ENCODE results near the gene SCNN1A. TPM values are rescaled to one million over a fixed set of nuclear protein-coding genes. Genes with fewer than 3 reads are reported as not detected.

The SCNN1A gene
- total RNA-seq, 1 experiment from 2014 or later, result 4.5 TPM

- no peak for DNase-seq (ENCODE audit: low read depth)
Measured at GRCh38 chr12:6334940-6335450, 40.4 kb downstream of the SCNN1A start.

- no peak for DNase-seq (ENCODE audit: low read depth)
Measured at GRCh38 chr12:6334359-6334758, 41.0 kb downstream of the SCNN1A start.

- peak; percentile 28 for DNase-seq (ENCODE audit: low read depth)
Measured at GRCh38 chr12:6333566-6333965, 41.8 kb downstream of the SCNN1A start.

GRCh38 chr12:6333029-6333428 lies 42.3 kb downstream of the SCNN1A start:
- DNase-seq (ENCODE audit: low read depth), result no peak

- DNase-seq (ENCODE audit: low read depth), result no peak
Measured at GRCh38 chr12:6332459-6332858, 42.9 kb downstream of the SCNN1A start.

- no peak for DNase-seq (ENCODE audit: low read depth)
Measured at GRCh38 chr12:6330999-6331714, 44.2 kb downstream of the SCNN1A start.

- no peak for DNase-seq (ENCODE audit: low read depth)
Measured at GRCh38 chr12:6330192-6330591, 45.2 kb downstream of the SCNN1A start.

- DNase-seq (ENCODE audit: low read depth), result no peak
Measured at GRCh38 chr12:6329703-6330064, 45.7 kb downstream of the SCNN1A start.

GRCh38 chr12:6328945-6329702 lies 46.2 kb downstream of the SCNN1A start:
- no peak for DNase-seq (ENCODE audit: low read depth)

- no peak for DNase-seq (ENCODE audit: low read depth)
Measured at GRCh38 chr12:6328045-6328779, 47.2 kb downstream of the SCNN1A start.

GRCh38 chr12:6327229-6328041 lies 47.9 kb downstream of the SCNN1A start:
- DNase-seq (ENCODE audit: low read depth), result no peak

GRCh38 chr12:6326316-6327228 lies 48.8 kb downstream of the SCNN1A start:
- DNase-seq (ENCODE audit: low read depth), result peak; percentile 57

- DNase-seq (ENCODE audit: low read depth), result no peak
Measured at GRCh38 chr12:6324936-6325750, 50.2 kb downstream of the SCNN1A start.

GRCh38 chr12:6323995-6324711 lies 51.2 kb downstream of the SCNN1A start:
- DNase-seq (ENCODE audit: low read depth), result no peak

- DNase-seq (ENCODE audit: low read depth), result peak; percentile 95
Measured at GRCh38 chr12:6323340-6323994, 51.9 kb downstream of the SCNN1A start.

GRCh38 chr12:6322969-6323339 lies 52.4 kb downstream of the SCNN1A start:
- DNase-seq (ENCODE audit: low read depth), result no peak

GRCh38 chr12:6322352-6322751 lies 53.0 kb downstream of the SCNN1A start:
- peak; percentile 55 for DNase-seq (ENCODE audit: low read depth)

- no peak for DNase-seq (ENCODE audit: low read depth)
Measured at GRCh38 chr12:6321905-6322304, 53.5 kb downstream of the SCNN1A start.

Data from M059J (cell line).